ENCODE results near the gene PPARG. TPM values are rescaled to one million over a fixed set of nuclear protein-coding genes. Genes with fewer than 3 reads are reported as not detected.

The PPARG gene
- total and polyA plus RNA-seq, 4 donors = 5.2 to 15.7 (median 7.0) TPM

- Histone ChIP-seq H3K4me3 (ENCODE audit: low read depth in 1 of 3, low read length in 3 of 3) (no peak overlapping the region), H3K4me1 (ENCODE audit: control insufficient read depth in 4 of 4, insufficient read depth in 4 of 4, low read length in 3 of 4) (peaks cover 0 to 45% (median 37%) of the 10 kb centered on the region in 4 donors), H3K9me3 (ENCODE audit: control insufficient read depth in 4 of 4, low read length in 3 of 4) (no peaks in the 10 kb centered on the region), H3K27ac (ENCODE audit: low read depth in 1 of 2, low read length in 2 of 2) (no peak overlapping the region), H3K27me3 (ENCODE audit: control insufficient read depth in 4 of 4, insufficient read depth in 4 of 4, low read length in 3 of 4) (no peaks in the 10 kb centered on the region), H3K36me3 (ENCODE audit: control insufficient read depth in 4 of 4, insufficient read depth in 3 of 4, low read depth in 1 of 4, low read length in 3 of 4) (no peaks in the 10 kb centered on the region), H3K9ac (ENCODE audit: low read depth in 1 of 2, low read length in 2 of 2) (no peak overlapping the region)
- WGBS = 87% methylated on average over 2 of the region's 2 CpGs
- TF ChIP-seq RXRA (IDR thresholded peaks at IDR 0.05) = no peak
- no peak for DNase-seq (ENCODE audit: low spot score)
Observed at GRCh38 chr3:12352253-12352652, 63.4 kb downstream of the PPARG start.

- Histone ChIP-seq H3K9me3 (ENCODE audit: control insufficient read depth in 4 of 4, low read length in 3 of 4) (no peaks in the 10 kb centered on the region), H3K36me3 (ENCODE audit: control insufficient read depth in 4 of 4, insufficient read depth in 3 of 4, low read depth in 1 of 4, low read length in 3 of 4) (no peaks in the 10 kb centered on the region), H3K9ac (ENCODE audit: low read depth in 1 of 2, low read length in 2 of 2) (no peak overlapping the region), H3K27ac (ENCODE audit: low read depth in 1 of 2, low read length in 2 of 2) (no peak overlapping the region), H3K4me3 (ENCODE audit: low read depth in 1 of 3, low read length in 3 of 3) (no peak overlapping the region), H3K4me1 (ENCODE audit: control insufficient read depth in 4 of 4, insufficient read depth in 4 of 4, low read length in 3 of 4) (peaks cover 0 to 45% (median 37%) of the 10 kb centered on the region in 4 donors), H3K27me3 (ENCODE audit: control insufficient read depth in 4 of 4, insufficient read depth in 4 of 4, low read length in 3 of 4) (no peaks in the 10 kb centered on the region)
- DNase-seq (ENCODE audit: low spot score) = no peak
- TF ChIP-seq JUND (IDR thresholded peaks at IDR 0.05) (no peak), SP1 (IDR thresholded peaks at IDR 0.05) (no peak), RAD21 (IDR thresholded peaks at IDR 0.05) (no peak), NR2F2 (IDR thresholded peaks at IDR 0.05) (no peak), REST (IDR thresholded peaks at IDR 0.05) (no peak), MAX (IDR thresholded peaks at IDR 0.05) (no peak), GABPA (IDR thresholded peaks at IDR 0.05 in 1 of 2, conservative IDR thresholded peaks at IDR 0.05 in 1 of 2) (no peak), FOXA1 (IDR thresholded peaks at IDR 0.05) (no peak), ZBTB33 (IDR thresholded peaks at IDR 0.05) (no peak), EGR1 (IDR thresholded peaks at IDR 0.05; ENCODE audit: low read depth in 2 of 2) (no peak), HNF4G (IDR thresholded peaks at IDR 0.05) (no peak), YY1 (IDR thresholded peaks at IDR 0.05) (no peak), ATF3 (IDR thresholded peaks at IDR 0.05) (no peak), TAF1 (conservative IDR thresholded peaks at IDR 0.05) (no peak), CTCF (IDR thresholded peaks at IDR 0.05; ENCODE audit: low read depth, low read length, missing input control) (no peak), HNF4A (conservative IDR thresholded peaks at IDR 0.05) (no peak), RXRA (IDR thresholded peaks at IDR 0.05) (no peak), FOXA2 (IDR thresholded peaks at IDR 0.05) (no peak)
Observed at GRCh38 chr3:12352755-12353154, 63.9 kb downstream of the PPARG start.
